NT2/D1 (cell line): ENCODE measurements around the gene BEAN1.

ENCODE experiments used
- SUZ12 ChIP-seq: IDR thresholded peaks from 2 replicates; pipeline ENCODE4 v1.6.1; 2011; ENCODE audit not compliant: insufficient read length, insufficient read depth; ENCODE audit errors: extremely low read depth
- YY1 ChIP-seq: IDR thresholded peaks from 2 replicates; pipeline ENCODE4 v1.6.1; 2011; ENCODE audit not compliant: insufficient read length, insufficient read depth
- ZNF274 ChIP-seq: IDR thresholded peaks from 2 replicates; pipeline ENCODE4 v1.6.1; 2011; ENCODE audit warnings: mild to moderate bottlenecking, low read depth, low read length

DNA sequence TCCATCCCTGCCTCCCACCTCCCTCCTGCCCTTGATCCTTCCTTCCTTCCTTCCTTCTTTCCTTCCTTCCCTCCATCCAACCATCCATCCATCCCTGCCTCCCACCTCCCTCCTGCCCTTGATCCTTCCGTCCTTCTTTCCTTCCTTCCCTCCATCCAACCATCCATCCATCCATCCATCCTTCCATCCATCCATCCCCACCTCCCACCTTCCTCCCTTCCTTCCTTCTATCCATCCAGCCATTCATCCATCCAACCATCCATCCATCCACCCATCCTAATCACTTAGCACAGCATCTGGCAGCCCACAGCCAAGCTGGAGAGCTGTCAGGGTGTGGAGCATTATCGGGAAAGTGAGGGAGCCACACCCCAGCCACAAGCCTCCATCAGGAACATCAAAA, 68.3 kb downstream of the BEAN1 start:
- TF ChIP-seq ZNF274 (no peak), YY1 (no peak), SUZ12 (no peak)
